Measurements from ENCODE around the gene ICAM2. TPM values are rescaled to one million over a fixed set of nuclear protein-coding genes. Genes with fewer than 3 reads are reported as not detected.

The ICAM2 gene
- total RNA-seq, 4 donors from 2014 or later, result 22.4 to 75.1 (median 58.1) TPM

DNA sequence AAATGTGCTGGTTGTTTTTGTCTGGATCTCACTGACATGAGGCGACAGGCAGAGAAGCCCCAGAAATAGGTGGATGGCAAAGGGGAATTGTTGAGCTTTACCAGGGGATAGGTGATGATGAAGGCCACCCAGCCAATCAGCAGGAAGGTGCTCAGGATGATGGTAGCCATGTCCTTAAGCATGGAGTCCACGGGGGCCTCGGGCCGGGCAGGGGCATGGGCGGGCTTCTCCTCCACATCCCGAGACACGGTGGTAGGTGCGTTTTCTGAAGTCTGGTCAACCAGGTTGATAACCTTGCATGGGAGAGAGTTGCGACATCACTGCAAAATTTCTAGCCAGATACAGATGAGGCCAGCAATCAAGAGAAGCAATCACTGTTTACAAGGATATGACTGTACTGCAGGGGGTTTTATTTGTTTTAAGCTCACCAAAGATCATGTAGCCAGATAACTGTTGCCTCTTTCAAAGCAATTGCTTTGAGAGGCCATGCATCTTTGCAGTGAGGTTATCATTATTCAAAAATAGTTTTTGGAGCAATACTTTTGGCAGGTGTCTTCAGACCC lies 37.3 kb upstream of the ICAM2 start:
- no peak overlapping the region for H3K27ac ChIP-seq (replicated peaks in 1 of 4)
- H3K4me3 ChIP-seq, result no peak overlapping the region
- intact Hi-C loops (cut with DNase I), result no loop called here
- WGBS, result 97% methylated on average over 9 of the region's 9 CpGs
- H3K27me3 ChIP-seq, result no peaks in the 10 kb centered on the region
- no peaks in the 10 kb centered on the region for H3K9me3 ChIP-seq
- no peak for TF ChIP-seq POLR2AphosphoS5 (IDR thresholded peaks at IDR 0.05)
- TF ChIP-seq, protein P1, sequence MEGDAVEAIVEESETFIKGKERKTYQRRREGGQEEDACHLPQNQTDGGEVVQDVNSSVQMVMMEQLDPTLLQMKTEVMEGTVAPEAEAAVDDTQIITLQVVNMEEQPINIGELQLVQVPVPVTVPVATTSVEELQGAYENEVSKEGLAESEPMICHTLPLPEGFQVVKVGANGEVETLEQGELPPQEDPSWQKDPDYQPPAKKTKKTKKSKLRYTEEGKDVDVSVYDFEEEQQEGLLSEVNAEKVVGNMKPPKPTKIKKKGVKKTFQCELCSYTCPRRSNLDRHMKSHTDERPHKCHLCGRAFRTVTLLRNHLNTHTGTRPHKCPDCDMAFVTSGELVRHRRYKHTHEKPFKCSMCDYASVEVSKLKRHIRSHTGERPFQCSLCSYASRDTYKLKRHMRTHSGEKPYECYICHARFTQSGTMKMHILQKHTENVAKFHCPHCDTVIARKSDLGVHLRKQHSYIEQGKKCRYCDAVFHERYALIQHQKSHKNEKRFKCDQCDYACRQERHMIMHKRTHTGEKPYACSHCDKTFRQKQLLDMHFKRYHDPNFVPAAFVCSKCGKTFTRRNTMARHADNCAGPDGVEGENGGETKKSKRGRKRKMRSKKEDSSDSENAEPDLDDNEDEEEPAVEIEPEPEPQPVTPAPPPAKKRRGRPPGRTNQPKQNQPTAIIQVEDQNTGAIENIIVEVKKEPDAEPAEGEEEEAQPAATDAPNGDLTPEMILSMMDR (IDR thresholded peaks at IDR 0.05), result no peak
- TF ChIP-seq POLR2A (IDR thresholded peaks at IDR 0.05; ENCODE audit: low read depth), result no peak
- no peak for TF ChIP-seq EP300 (IDR thresholded peaks at IDR 0.05)
- H3K36me3 ChIP-seq, result peaks cover 46 to 91% (median 73%) of the 10 kb centered on the region in 4 donors
- DNase-seq (ENCODE audit: extremely low spot score), result no peak
- H3K4me1 ChIP-seq, result no peaks in the 10 kb centered on the region

DNA sequence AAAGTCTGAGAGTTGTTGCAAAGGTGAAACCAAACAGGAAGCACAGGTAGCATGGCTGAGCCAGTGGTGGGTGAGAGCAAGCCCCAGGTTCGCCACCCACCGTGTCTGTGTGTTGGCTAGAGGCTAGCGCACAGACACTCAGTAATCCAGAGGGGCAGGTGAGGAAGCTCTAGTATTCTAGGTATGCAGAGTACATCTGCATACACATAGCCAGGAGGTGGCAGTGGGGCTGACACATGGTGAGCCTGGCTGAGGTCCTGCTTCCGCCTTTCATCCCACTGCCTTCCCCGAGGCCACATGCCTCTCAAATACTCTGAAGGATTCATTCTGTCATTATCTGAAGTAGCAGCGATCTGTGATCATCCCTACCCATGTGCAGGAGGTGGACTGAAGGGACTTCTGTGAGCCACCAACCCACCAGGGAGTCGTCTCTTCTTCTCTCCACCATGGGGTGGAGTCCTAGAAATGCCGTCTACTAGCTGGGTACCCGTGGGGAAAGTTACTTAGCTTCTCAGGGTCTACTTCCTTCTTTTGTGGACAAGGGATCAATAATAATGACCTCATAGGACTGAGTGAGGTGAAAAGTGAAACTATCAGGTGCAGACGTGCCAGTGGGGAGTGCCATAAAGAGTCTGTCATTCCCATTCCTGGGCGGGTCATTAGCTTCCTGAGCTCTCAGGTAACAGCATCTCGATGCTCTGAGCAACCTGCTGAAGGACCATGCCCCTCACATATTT lies 36.0 kb upstream of the ICAM2 start:
- 74% methylated on average over 12 of the region's 12 CpGs for WGBS
- DNase-seq (ENCODE audit: extremely low spot score), result no peak
- Histone ChIP-seq H3K4me1 (no peaks in the 10 kb centered on the region), H3K27me3 (no peaks in the 10 kb centered on the region), H3K27ac (replicated peaks in 1 of 4) (no peak overlapping the region), H3K9me3 (no peaks in the 10 kb centered on the region), H3K36me3 (peaks cover 57 to 98% (median 80%) of the 10 kb centered on the region in 4 donors), H3K4me3 (no peak overlapping the region)
- no peak for TF ChIP-seq EP300 (IDR thresholded peaks at IDR 0.05)
- TF ChIP-seq POLR2AphosphoS5 (IDR thresholded peaks at IDR 0.05), result no peak
- TF ChIP-seq, protein P1 (IDR thresholded peaks at IDR 0.05), result no peak
- no peak for TF ChIP-seq POLR2A (IDR thresholded peaks at IDR 0.05; ENCODE audit: low read depth)
- intact Hi-C loops (cut with DNase I), result no loop called here

DNA sequence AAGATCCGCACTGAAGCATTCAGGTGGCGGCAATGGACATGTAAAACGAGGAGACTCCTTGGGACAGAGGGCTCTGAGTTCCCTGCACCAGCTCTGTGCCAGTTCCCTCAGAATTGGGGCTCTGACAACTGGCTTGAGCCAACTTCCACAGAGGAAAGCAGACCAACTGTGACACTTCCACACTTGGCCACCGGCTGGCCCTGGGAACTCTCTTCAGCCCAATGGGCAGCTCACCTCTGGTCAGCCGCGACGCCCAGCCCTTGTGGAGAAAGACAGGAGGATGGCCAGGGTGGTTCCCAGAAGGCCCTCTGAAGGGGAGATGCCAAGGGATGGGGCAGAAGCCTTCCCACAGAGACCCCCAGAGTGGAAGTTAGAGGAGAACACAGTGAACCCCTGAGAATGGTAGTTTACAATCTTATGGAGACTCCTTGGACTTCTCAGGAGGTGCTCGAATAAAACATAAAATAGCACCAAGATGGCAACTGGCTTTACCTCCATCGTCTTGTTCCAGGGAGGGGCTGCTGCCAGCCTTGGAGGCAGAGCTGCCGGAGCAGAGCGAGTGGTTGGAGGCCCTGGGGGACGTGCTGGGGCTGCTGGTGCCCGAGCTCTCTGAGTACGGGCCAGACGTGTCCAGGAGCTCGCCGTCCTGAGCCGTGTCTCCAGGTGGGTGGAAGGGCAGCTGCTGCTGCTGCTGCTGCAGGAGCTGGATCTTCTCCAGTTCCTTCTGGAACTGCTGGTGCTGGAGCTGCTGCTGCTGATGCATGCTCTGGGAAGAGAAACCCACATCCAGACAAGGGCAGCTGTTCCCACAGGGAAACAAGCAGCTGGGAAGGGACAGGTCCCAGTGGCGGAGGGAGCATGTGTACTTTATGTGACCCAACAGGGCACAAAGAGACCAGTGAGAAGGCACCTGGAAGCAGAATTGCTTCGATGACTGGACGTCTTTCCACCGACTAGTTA lies 35.0 kb upstream of the ICAM2 start:
- intact Hi-C loops (cut with DNase I), result no loop called here

DNA sequence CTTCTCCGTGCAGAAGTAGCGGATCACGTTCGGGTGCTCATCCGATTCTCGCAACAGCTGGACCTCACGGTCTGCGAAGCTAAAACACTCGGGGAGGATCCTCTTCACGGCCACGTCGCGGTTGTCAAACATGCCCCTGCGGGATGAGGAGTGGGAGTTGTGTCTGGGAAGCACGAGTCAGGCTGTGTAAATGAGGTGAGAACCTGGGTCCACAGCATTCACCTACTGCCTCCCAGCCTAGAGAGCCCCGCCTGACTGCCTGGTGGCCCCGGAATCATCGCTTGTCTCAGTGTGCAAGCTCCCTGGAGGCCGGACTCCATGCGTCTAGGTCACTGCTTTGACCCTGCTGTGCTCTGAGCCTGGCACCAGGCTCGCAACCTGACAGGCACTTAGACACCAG lies 33.9 kb upstream of the ICAM2 start:
- no peak overlapping the region for H3K4me3 ChIP-seq
- TF ChIP-seq, protein P1 (IDR thresholded peaks at IDR 0.05), result no peak
- TF ChIP-seq EP300 (IDR thresholded peaks at IDR 0.05) (no peak), POLR2A (IDR thresholded peaks at IDR 0.05; ENCODE audit: low read depth) (no peak), POLR2AphosphoS5 (IDR thresholded peaks at IDR 0.05) (no peak)
- no peaks in the 10 kb centered on the region for H3K27me3 ChIP-seq
- H3K27ac ChIP-seq (replicated peaks in 1 of 4), result no peak overlapping the region
- no peaks in the 10 kb centered on the region for H3K9me3 ChIP-seq
- H3K36me3 ChIP-seq, result peaks cover 62 to 99% (median 87%) of the 10 kb centered on the region in 4 donors
- DNase-seq (ENCODE audit: extremely low spot score), result no peak
- 92% methylated on average over 14 of the region's 21 CpGs for WGBS
- intact Hi-C loops (cut with DNase I), result no loop called here
- H3K4me1 ChIP-seq, result no peaks in the 10 kb centered on the region

More for the DNA sequence above, 35.0 kb upstream of the ICAM2 start:
- TF ChIP-seq, protein P1 (IDR thresholded peaks at IDR 0.05), result no peak
- TF ChIP-seq POLR2A (IDR thresholded peaks at IDR 0.05; ENCODE audit: low read depth) (no peak), EP300 (IDR thresholded peaks at IDR 0.05) (no peak), POLR2AphosphoS5 (IDR thresholded peaks at IDR 0.05) (no peak)
- Histone ChIP-seq H3K36me3 (peaks cover 62 to 98% (median 84%) of the 10 kb centered on the region in 4 donors), H3K4me3 (no peak overlapping the region), H3K27me3 (no peaks in the 10 kb centered on the region), H3K9me3 (no peaks in the 10 kb centered on the region), H3K27ac (replicated peaks in 1 of 4) (no peak overlapping the region), H3K4me1 (no peaks in the 10 kb centered on the region)
- WGBS, result 95% methylated on average over 20 of the region's 22 CpGs
- DNase-seq (ENCODE audit: extremely low spot score), result no peak

All from esophagus muscularis mucosa (tissue), 4 donors.